GM11168 (cell line): ENCODE measurements around the gene MCEMP1.

ENCODE experiments used
- in situ Hi-C: fragments of 300-500 bp; cut with MboI; formaldehyde crosslinking; loops from one replicate; pipeline ENCODE4 v1.12.0; 2022; ENCODE audit warnings: low sequenced_read_pairs; ENCODE audit not compliant: unreplicated experiment

MCEMP1 gene

DNA sequence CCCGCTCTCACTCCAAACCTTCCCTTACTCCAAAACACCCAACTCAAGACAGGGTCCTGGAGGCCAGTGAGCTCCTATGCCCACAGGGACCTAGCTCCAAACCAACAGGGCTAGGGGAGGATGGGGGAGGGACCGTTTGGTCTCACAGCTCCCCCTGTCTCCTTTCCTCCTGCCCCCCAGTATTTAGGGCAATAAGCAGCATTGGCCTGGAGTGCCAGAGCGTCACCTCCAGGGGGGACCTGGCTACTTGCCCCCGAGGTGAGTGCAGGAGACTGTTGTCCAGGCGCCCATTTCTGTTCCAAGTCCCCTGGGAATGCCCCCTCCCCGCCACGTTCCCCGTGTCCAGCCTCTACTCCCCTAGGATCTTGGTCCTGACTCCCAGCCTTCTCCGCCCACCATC lies 7.2 kb upstream of the MCEMP1 start:
- in situ Hi-C loops: no loop called here

DNA sequence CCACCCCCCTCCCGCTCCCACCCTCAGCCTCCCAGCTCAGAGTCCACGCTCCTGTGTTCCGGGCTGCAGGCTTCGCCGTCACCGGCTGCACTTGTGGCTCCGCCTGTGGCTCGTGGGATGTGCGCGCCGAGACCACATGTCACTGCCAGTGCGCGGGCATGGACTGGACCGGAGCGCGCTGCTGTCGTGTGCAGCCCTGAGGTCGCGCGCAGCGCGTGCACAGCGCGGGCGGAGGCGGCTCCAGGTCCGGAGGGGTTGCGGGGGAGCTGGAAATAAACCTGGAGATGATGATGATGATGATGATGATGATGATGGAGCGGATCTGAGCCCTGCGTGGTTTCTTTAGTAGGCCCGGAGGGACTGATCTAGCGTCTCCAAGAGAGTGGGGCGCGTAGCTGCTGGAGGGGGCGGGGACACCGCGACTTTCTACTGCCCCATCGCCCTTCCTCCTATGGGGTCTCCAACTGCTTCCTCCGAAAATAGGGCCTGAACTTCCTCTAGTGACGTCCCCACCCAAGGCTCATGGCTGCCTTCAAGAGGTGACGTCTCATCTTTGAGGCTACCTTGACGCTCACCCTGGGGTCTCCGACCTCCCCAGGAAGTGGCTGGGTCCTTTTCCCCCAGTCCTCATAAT lies 6.6 kb upstream of the MCEMP1 start:
- in situ Hi-C loops: no loop called here

DNA sequence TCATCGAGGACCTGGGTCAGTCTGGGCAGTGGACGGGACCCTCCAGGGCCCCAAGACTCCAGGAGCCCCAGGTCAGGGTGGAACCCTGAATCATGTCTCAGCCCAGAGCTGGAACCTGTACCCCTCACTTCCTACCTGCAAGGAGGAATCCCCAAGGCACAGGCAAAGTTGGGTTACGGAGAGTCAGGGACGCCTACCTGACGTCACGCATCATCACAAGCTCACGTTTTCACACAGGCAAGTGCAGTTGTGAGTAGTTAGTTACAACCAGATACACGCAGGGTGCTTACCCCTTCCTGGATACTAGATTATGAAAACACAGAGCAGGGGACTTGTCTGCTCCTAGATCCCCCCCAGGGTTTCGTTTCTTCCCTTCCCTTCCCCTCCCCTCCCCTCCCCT lies 6.1 kb upstream of the MCEMP1 start:
- in situ Hi-C loops: no loop called here

DNA sequence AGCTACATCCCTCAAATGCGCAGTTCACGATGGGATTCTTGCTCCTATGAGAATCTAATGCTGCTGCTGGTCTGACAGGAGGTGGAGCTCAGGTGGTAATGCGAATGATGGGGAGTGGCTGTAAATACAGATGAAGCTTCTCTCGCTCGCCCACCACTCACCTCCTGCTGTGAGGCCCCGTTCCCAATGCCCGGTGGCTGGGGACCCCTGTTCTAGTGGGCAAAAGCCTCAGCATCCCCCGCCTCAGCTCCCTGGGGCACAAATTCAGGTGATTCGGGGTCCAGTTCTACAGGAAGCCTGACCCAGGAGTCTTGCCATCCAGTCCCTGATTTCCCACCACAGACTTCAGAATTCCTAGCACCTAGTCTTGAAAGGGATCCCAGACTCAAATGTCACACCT lies 4.4 kb upstream of the MCEMP1 start:
- in situ Hi-C loops: no loop called here

DNA sequence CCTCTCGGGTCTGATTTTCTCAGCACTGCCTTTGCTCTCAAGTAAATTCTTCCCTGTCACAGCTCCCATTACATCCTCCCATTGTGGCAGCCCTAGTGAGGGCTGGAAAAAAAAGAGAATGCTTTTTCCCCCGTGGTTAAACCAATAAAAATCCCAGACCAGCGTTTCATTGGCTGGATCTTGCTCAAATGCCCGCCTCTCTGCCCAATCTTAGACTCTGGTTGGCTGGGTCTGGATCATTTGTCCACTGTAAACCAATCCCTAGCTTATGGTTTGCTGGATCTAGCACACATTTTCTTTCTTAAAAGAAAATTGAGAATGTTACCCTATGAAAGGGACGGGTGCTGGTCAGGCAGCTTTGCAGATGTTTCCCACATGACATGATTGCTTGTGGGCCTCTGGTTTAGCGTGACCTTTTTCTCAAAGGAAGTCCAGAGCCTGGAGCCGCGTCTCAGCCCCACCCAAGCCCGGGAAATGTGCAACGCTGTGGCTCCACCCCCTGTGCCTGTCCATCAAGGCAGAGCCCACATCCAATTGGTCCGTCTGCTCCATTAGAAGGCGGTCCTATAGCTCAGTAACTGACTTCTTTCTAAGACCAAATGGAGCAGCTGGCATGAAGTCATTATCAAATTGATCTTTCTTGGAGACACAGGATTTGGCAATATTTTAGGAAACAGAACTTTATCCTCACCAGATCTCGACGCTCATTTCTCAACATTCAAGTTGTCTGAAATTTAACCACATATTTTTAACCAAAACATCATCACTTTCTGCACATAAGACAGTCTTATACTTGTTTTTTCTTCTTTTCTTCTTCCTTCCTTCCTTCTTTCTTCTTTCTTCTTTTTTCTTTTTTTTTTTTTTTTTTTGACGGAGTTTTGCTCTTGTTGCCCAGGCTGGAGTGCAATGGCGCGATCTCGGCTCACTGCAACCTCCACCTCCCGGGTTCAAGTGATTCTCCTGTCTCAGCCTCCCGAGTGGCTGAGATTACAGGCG lies 2.6 kb upstream of the MCEMP1 start:
- in situ Hi-C loops: no loop called here

DNA sequence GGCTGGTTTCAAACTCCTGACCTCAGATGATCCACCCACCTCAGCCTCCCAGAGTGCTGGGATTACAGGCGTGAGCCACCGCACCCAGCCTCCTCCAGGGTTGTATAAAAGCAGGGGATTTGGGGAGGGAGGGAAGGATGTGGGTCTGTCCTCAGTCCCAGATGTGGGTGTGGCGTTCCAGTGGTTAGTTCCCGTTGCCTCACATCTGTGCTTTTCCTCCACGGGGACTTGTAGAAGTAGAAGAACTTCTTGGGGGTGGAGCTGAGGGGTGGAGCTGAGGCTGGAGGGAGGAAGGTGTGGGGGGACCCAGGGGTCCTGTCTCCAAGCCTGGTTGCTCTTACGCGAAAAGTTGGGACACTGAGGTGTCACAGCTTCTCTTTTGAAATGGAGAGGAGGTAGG lies 514 bp upstream of the MCEMP1 start:
- in situ Hi-C loops: no loop called here

DNA sequence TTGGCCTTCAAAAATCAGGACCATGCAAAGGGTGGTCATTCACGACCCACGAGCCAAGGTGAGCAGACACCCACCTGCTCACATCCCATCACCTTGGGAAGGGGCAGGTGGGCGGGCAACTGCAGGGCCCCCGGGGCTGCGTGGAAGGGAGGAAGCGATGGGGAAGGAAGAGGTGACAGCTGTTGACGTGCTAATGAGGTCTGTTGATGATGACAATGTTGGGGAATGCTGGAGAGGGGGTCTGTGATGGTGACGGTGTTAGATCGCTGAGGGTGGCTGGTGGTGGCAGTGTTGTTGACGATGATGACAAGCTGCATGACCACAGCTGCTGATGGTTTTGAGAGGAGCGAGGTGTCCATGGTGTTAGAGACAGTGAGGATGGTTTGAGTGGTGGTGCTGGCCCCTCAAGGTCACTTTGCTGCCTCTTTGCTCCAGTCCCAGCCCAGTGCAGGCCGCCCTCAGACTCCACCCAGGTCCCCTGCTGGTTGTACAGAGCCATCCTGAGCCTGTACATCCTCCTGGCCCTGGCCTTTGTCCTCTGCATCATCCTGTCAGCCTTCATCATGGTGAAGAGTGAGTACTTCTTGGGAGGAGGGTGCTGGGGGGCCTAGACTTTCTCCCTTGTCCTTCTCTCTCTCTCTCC lies 900 bp downstream of the MCEMP1 start:
- in situ Hi-C loops: no loop called here

DNA sequence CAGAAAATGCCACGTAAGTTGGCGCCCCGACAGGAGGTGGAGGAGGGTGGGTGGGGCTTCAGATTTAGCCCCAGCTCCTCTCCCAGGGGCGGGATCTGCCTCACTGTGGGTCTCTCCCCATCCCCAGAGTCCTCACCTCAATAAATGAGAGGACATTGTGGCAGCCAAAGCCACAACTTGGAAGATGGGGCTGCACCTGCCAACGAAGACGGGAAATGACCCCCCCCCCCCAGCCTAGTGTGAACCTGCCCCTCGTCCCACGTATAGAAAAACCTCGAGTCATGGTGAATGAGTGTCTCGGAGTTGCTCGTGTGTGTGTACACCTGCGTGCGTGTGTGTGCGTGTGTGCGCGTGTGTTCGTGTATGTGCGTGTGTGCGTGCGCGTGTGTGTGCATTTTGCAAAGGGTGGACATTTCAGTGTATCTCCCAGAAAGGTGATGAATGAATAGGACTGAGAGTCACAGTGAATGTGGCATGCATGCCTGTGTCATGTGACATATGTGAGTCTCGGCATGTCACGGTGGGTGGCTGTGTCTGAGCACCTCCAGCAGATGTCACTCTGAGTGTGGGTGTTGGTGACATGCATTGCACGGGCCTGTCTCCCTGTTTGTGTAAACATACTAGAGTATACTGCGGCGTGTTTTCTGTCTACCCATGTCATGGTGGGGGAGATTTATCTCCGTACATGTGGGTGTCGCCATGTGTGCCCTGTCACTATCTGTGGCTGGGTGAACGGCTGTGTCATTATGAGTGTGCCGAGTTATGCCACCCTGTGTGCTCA lies 2.3 kb downstream of the MCEMP1 start:
- in situ Hi-C loops: no loop called here

DNA sequence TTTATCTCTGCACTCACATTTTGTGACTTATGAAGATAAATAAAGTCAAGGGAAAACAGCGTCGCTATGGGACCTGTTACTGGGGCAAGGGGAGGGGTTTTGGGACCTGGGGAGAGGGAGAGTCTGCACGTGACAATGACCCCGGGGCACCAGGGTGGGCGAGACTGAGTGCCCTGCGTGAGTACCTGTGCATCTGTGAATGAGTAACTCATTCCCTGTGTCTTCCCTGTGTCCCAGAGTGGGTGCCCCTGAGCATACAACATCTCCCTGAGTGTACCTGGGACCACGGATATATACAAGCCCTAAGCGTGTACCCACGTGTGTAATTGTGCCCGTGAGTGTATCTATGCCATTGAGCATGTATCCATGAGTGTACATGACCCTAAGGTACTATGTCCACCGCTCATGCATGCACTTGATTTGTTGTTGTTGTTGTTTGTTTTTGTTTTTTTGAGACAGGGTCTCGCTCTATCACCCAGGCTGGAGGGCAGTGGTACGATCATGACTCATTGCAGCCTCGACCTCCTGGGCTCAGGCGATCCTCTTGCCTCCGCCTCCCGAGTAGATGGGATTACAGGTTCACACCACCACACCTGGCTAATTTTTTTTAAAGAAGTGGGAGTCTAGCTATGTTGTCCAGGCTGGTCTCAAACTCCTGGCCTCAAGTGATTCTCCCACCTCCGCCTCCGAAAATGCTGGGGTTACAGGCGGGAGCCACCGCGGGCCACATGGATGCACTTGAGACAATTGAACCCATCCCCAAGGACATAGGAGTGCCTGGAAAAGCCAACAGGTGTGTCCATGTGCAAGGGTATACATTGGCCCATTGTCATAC lies 3.1 kb downstream of the MCEMP1 start:
- in situ Hi-C loops: loop anchor here (5.0 kb wide), 1 partner anchor 117 kb away; no protein-coding TSS in a partner anchor

DNA sequence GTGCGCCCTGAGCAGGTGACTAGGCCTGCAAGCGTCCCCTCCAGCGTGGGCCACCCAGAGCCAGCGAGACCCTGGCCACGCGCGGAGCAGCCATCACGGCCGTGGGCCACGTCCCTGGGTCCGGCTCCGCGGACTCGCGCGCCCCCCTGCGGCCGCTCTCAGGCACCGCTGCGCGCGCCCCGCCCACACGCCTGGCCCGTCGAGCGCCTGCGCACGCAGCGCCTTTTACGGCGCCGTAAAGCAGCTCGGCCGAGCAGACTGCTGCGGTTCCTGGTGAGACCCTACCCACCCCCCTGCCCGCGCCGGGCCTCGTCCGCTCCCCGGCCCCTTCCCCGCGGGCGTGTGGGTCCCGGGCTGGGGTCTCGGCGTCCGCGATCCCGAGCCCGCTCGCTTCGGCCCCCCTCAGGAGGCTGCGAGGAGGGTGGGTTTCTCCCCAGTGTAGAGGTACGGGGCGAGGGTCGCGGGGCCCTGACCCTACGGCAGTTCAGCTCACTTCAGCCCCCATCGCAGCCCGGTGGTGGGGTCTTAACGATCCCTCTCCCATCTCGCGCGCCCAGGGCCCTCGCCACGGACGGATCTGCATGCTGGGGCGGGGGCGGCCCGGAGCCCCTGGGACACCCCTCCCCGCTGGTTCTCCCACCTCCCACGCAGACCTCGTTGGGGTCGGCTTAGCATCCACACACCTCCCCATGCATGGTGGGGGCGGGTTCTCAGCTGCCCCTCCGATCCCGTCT lies 3.9 kb downstream of the MCEMP1 start, which contains the start of gene TRAPPC5:
Gene TRAPPC5 (plus strand): TSS at position 228 of the 734 bp plus-strand sequence. CDS start 1,421 bp downstream, outside the sequence.
- in situ Hi-C loops: loop anchor here (5.0 kb wide), 1 partner anchor 117 kb away; no protein-coding TSS in a partner anchor

DNA sequence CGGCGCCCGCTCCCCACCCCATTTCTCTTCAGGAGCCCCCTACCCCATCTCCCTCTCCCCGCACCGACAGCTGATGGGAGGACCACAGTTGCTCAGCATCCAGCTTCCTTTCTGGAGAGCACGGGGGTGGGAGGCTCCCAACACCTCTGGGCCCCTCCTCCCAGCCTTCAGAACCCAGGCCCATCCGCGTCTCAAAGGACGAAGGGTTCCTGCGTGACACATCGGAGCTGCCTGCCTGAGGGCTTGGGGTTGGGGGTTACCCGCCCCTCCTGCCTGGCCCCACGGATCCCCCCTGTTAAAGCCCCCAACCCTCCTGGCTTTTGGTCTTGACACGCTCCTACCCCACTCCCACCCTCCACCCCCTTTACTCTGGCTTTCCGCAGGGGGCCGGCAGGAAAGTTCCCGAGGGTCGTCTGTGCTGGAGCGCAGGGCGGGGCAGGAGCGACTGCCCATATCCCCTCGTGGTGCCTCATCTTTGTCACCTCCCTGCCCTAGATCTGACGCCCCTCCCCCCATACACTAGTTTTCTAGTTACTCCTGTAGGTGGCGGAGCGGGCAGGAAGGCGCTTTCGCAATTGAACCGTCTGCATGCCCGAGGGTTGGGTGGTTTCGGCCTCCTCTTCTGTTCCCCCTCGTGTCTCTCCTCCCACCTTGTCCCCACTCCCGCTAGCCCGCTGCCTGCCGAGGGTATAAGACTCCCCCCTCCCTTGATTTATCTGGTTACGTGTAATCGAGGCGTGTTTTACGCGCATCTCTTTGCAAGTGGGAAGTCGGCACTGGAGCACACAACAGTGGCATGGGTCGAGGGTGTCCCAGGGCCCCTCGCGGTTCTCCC lies 4.7 kb downstream of the MCEMP1 start:
- in situ Hi-C loops: loop anchor here (5.0 kb wide), 1 partner anchor 116 kb away; no protein-coding TSS in a partner anchor

DNA sequence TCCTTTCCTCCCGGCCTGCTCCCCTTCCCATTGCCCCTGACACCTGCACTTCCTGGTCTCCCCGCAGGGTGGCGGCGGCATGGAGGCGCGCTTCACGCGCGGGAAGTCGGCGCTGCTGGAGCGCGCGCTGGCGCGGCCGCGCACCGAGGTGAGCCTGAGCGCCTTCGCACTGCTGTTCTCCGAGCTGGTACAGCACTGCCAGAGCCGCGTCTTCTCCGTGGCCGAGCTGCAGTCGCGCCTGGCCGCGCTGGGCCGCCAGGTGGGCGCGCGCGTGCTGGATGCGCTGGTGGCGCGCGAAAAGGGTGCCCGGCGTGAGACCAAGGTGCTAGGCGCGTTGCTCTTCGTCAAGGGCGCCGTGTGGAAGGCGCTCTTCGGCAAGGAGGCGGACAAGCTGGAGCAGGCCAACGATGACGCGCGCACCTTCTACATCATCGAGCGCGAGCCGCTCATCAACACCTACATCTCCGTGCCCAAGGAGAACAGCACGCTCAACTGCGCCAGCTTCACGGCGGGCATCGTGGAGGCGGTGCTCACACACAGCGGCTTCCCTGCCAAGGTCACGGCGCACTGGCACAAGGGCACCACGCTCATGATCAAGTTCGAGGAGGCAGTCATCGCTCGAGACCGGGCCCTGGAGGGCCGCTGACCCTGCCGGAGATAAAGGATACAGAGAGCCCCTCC lies 5.4 kb downstream of the MCEMP1 start:
- in situ Hi-C loops: loop anchor here (5.0 kb wide), 1 partner anchor 115 kb away; no protein-coding TSS in a partner anchor

DNA sequence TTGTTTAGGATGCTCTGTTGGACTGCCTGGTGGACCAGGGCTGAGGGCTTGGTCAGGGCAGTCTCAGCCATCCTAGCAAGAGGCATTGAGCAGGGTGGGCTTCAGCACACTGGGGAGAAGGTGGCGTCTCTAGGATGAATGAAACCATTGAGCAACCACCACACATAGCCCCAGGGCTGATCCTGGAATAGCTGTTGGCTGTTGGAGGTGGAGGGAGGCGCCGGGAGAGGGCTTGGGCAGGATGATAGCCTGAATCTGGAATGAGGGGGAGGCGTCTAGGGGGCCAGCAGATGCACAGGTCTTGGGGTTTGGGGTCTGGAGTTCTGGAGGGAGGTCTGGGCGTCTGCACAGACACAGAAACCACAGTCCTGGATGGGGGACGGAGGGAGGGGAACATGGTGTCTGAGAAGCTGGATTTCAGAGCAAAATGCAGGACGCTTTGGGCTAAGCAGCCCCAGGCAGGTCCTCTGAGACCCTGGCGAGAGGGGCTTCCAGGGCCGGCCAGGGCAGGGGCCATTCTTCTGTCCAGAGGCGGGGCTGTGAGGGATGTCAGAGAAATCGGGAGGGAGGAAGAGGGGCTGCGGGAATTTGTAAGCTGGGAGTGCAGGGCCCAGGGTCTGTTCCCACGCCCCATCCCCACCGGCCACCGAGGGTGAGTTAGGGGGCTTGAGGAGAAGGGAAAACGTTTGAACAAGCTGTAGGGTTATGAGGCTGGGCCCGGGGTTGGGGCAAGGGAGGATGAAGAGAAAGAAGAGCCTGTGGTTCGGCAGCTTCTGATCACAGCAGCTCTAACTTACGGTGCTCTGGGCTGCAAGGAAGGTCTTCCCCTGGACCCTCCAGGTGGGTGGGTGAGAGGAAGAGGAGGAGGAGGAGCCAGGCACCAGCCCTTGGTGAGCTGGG lies 8.9 kb downstream of the MCEMP1 start:
- in situ Hi-C loops: no loop called here

DNA sequence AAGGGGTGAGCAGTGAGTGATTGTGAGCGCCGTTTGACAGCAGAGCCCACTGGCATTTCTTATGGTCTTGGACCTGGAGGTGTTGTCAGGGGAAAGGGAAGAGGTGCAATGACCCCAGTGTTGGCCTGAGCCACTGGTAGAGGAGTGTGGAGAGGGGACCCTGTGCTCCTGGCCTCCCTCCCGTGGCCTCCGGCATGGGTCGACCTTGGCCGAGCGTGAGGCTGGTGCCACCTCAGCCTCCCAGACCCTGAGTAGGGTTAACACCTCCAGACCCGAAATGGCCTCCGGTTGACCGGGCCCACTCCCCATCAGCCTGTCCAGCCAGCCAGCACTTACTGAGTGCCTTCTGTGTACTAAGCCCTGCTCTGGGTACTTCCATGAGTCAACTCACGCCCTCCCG lies 10.3 kb downstream of the MCEMP1 start:
- in situ Hi-C loops: no loop called here

DNA sequence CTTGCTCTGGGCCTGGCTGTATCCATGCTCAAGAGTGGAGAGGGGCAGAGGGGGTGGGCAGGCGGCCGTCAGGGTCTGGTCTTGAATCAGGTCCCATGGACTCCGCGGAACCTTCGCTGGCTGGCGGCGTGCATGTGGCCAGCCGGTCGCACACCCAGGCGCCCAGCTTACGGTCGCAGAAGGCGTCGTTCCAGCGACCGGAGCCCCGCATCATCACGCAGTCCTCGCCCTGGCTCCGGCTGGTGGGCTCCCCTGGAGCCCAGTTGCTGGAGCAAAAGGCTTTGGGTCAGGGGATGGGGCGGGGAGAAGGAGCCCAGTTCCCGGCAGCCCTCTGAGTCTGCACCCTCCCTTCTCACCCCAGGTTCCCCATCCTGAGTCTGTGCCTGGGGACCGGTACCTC lies 12.3 kb downstream of the MCEMP1 start:
- in situ Hi-C loops: no loop called here

DNA sequence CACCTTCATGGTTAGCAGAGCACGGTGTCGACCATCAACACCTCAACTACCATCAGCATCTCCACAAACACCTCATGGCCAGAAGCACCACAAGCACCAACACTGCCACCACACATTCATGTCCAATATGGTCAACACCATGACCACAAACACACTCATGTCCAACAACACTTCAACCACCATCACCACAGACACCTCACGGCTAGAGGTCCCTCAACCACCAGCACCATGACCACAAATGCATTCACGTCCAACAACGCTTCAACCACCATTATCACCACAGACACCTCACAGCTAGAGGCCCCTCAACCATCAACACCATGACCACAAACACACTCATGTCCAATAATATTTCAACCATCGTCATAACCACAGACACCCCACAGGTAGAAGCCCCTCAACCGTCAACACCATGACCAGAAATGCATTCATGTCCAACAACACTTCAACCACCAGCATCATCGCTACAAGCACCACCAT lies 13.9 kb downstream of the MCEMP1 start:
- in situ Hi-C loops: no loop called here
